H1 (cell line): ENCODE data around the gene CCDC195. TPM values are rescaled to one million over a fixed set of nuclear protein-coding genes. Genes with fewer than 3 reads are reported as not detected.

Source experiments
- CTCF ChIA-PET: fragments of 300-600 bp; sonication (Branson Sonifier 250); formaldehyde crosslinking; loops from one replicate; lab custom pipeline; 2021; ENCODE audit not compliant: partially characterized antibody; lab: Charles Lee
- POLR2A ChIA-PET: fragments of 300-600 bp; sonication (Branson Sonifier 250); formaldehyde crosslinking; loops from one replicate; lab custom pipeline; 2021; ENCODE audit warnings: inconsistent platforms; ENCODE audit not compliant: partially characterized antibody; lab: Charles Lee
- DNase-seq, 2 experiments: peaks; one replicate each; pipeline versions ENCODE4 v3.0.0 to v3.0.0-alpha.2; 2010 to 2022; ENCODE audit warnings: low spot score in 2 of 2, low read depth in 1 of 2, mixed read lengths in 1 of 2
- FAIRE-seq: peaks from 2 replicates; lab custom pipeline; 2011; peaks lifted over from hg19 to GRCh38; lab: Jason Lieb, UNC
- H2AFZ ChIP-seq: 2 replicates; pipeline ENCODE4 v1.8.1; 2012; ENCODE audit warnings: low read length, inconsistent platforms
- H2AK5ac ChIP-seq: 2 replicates; pipeline ENCODE4 v1.6.1; 2013; ENCODE audit warnings: low read depth, low read length
- H2BK120ac ChIP-seq: replicated peaks from 2 replicates; pipeline ENCODE3; 2013; ENCODE audit warnings: low read depth, low read length, inconsistent platforms
- H2BK12ac ChIP-seq: 2 replicates; pipeline ENCODE4 v1.6.1; 2013; ENCODE audit warnings: low read depth, low read length
- H2BK15ac ChIP-seq: 2 replicates; pipeline ENCODE4 v1.6.1; 2013; ENCODE audit warnings: low read length
- H2BK20ac ChIP-seq: 2 replicates; pipeline ENCODE4 v1.6.1; 2013; ENCODE audit warnings: low read length
- H2BK5ac ChIP-seq: 2 replicates; pipeline ENCODE4 v1.6.1; 2013; ENCODE audit warnings: low read depth, low read length
- H3K14ac ChIP-seq: 2 replicates; pipeline ENCODE4 v1.6.1; 2013; ENCODE audit warnings: inconsistent platforms; ENCODE audit not compliant: insufficient read length
- H3K18ac ChIP-seq: 2 replicates; pipeline ENCODE4 v1.6.1; 2013; ENCODE audit warnings: low read length; ENCODE audit errors: extremely low read depth
- H3K23ac ChIP-seq: 2 replicates; pipeline ENCODE4 v1.6.1; 2013; ENCODE audit warnings: inconsistent platforms; ENCODE audit not compliant: insufficient read length
- H3K23me2 ChIP-seq: 2 replicates; pipeline ENCODE4 v1.6.1; 2013; ENCODE audit warnings: low read depth, low read length
- H3K27ac ChIP-seq: 2 replicates; pipeline ENCODE4 v1.6.1; 2011; ENCODE audit warnings: low read depth, low read length, inconsistent platforms
- H3K27me3 ChIP-seq, 4 experiments: replicated peaks in 1 of 4; 1 replicate in 1 of 4; 2 replicates in 3 of 4; pipeline versions ENCODE4 v1.6.1 to v1.8.1; 2011 to 2013; ENCODE audit warnings: low read length in 3 of 4, mild to moderate bottlenecking in 3 of 4, inconsistent platforms in 2 of 4, mixed read lengths in 2 of 4, moderate library complexity in 1 of 4; ENCODE audit not compliant: control insufficient read depth in 3 of 4, insufficient read depth in 3 of 4; ENCODE audit errors: extremely low read depth in 1 of 4
- H3K36me3 ChIP-seq, 4 experiments: 2 replicates each; pipeline versions ENCODE4 v1.6.1 to v1.8.1; 2011 to 2013; ENCODE audit warnings: mild to moderate bottlenecking in 4 of 4, low read length in 3 of 4, moderate library complexity in 2 of 4, control low read depth in 1 of 4, inconsistent platforms in 1 of 4; ENCODE audit not compliant: insufficient read depth in 4 of 4, control insufficient read depth in 2 of 4
- H3K4ac ChIP-seq: replicated peaks from 2 replicates; pipeline ENCODE3; 2013; ENCODE audit warnings: low read length, low read depth, mixed read lengths, inconsistent platforms; ENCODE audit not compliant: insufficient read length
- H3K4me1 ChIP-seq, 4 experiments: replicated peaks in 1 of 4; 1 replicate in 1 of 4; 2 replicates in 3 of 4; pipeline versions ENCODE4 v1.6.1 to v1.8.1; 2011 to 2013; ENCODE audit warnings: low read length in 3 of 4, inconsistent platforms in 2 of 4, mixed read lengths in 1 of 4; ENCODE audit not compliant: insufficient read depth in 4 of 4, control insufficient read depth in 3 of 4
- H3K4me2 ChIP-seq, 2 experiments: 2 replicates each; pipeline versions ENCODE4 v1.6.1 to v1.8.1; 2011 to 2013; ENCODE audit warnings: low read depth in 2 of 2, low read length in 2 of 2, control low read depth in 1 of 2, inconsistent platforms in 1 of 2, mild to moderate bottlenecking in 1 of 2; ENCODE audit not compliant: insufficient read depth in 1 of 2
- H3K4me3 ChIP-seq, 4 experiments: fragments of 200-600, 300-600 bp in 1 of 4; sonication (generic), shearing (Covaris generic), sonication (Bioruptor Twin) in 1 of 4; 2 replicates each; pipeline versions ENCODE4 v1.5.1 to v1.8.1; 2011 to 2016; ENCODE audit warnings: low read length in 4 of 4, low read depth in 3 of 4, control low read depth in 2 of 4, inconsistent platforms in 2 of 4, mild to moderate bottlenecking in 2 of 4, mixed read lengths in 1 of 4, moderate library complexity in 1 of 4; ENCODE audit not compliant: insufficient read depth in 2 of 4; ENCODE audit errors: extremely low read depth in 1 of 4
- H3K56ac ChIP-seq: replicated peaks from 2 replicates; pipeline ENCODE3; 2013; ENCODE audit warnings: low read depth, mild to moderate bottlenecking, mixed read lengths, low read length, inconsistent platforms; ENCODE audit not compliant: insufficient read length
- H3K79me1 ChIP-seq: 2 replicates; pipeline ENCODE4 v1.6.1; 2013; ENCODE audit warnings: low read depth, low read length, control low read depth
- H3K79me2 ChIP-seq, 2 experiments: 2 replicates each; pipeline versions ENCODE4 v1.6.1 to v1.8.1; 2012 to 2013; ENCODE audit warnings: low read length in 2 of 2, mild to moderate bottlenecking in 2 of 2, inconsistent platforms in 1 of 2; ENCODE audit not compliant: insufficient read depth in 2 of 2, control insufficient read depth in 1 of 2
- H3K9ac ChIP-seq, 4 experiments: replicated peaks in 1 of 4; 1 replicate in 1 of 4; 2 replicates in 3 of 4; pipeline versions ENCODE4 v1.6.1 to v1.8.1; 2011 to 2013; ENCODE audit warnings: low read depth in 3 of 4, low read length in 3 of 4, control low read depth in 2 of 4, mild to moderate bottlenecking in 2 of 4, moderate library complexity in 2 of 4, inconsistent platforms in 1 of 4; ENCODE audit errors: extremely low read depth in 1 of 4
- H3K9me3 ChIP-seq, 2 experiments: 2 replicates each; pipeline versions ENCODE4 v1.6.1 to v1.8.1; 2012 to 2013; ENCODE audit warnings: mild to moderate bottlenecking in 2 of 2, moderate library complexity in 2 of 2, control low read depth in 1 of 2, inconsistent platforms in 1 of 2, low read depth in 1 of 2, low read length in 1 of 2, mixed read lengths in 1 of 2; ENCODE audit not compliant: insufficient read depth in 2 of 2
- H4K20me1 ChIP-seq, 2 experiments: replicated peaks in 1 of 2; 2 replicates each; pipeline versions ENCODE3 to v1.8.1; 2011 to 2013; ENCODE audit warnings: inconsistent platforms in 2 of 2, low read length in 2 of 2, mild to moderate bottlenecking in 1 of 2; ENCODE audit not compliant: insufficient read depth in 2 of 2, control insufficient read depth in 1 of 2
- H4K5ac ChIP-seq: 2 replicates; pipeline ENCODE4 v1.6.1; 2013; ENCODE audit warnings: low read length, low read depth, mixed read lengths, inconsistent platforms; ENCODE audit not compliant: insufficient read length
- H4K8ac ChIP-seq: 2 replicates; pipeline ENCODE4 v1.8.0; 2013; ENCODE audit warnings: mild to moderate bottlenecking, moderate library complexity, low read length, inconsistent platforms; ENCODE audit not compliant: insufficient read depth; ENCODE audit errors: extremely low read depth
- H4K91ac ChIP-seq: replicated peaks from 2 replicates; pipeline ENCODE3; 2013; ENCODE audit warnings: low read length, mixed read lengths, inconsistent platforms; ENCODE audit not compliant: insufficient read length
- CBX8 ChIP-seq: fragments of 300-800, 300-1000 bp; sonication (generic); IDR thresholded peaks from 2 replicates; pipeline ENCODE4 v1.7.1; 2016; ENCODE audit warnings: low read depth, low read length, borderline replicate concordance
- CEBPB ChIP-seq: IDR thresholded peaks from 2 replicates; pipeline ENCODE4 v1.6.1; 2012; ENCODE audit warnings: low read depth, low read length
- CTBP2 ChIP-seq: IDR thresholded peaks from 2 replicates; pipeline ENCODE4 v1.7.0; 2011; ENCODE audit warnings: borderline replicate concordance, mild to moderate bottlenecking, moderate library complexity, mixed read lengths, low read length; ENCODE audit not compliant: insufficient read depth, insufficient read length
- HDAC2 ChIP-seq, 2 experiments: fragments of 300-600 bp in 1 of 2; sonication (generic) in 1 of 2; IDR thresholded peaks; 2 replicates each; pipeline ENCODE4 v1.6.1; 2011 to 2012; ENCODE audit warnings: low read depth in 2 of 2, low read length in 2 of 2, mild to moderate bottlenecking in 2 of 2, moderate library complexity in 2 of 2, borderline replicate concordance in 1 of 2, inconsistent platforms in 1 of 2
- JUN ChIP-seq: IDR thresholded peaks from 2 replicates; pipeline ENCODE4 v1.6.1; 2011; ENCODE audit warnings: low read depth, mild to moderate bottlenecking, improper control_type of control experiment, low read length
- NANOG ChIP-seq: IDR thresholded peaks from 2 replicates; pipeline ENCODE4 v1.6.1; 2011; ENCODE audit warnings: low read length, low read depth, mild to moderate bottlenecking, inconsistent platforms; ENCODE audit not compliant: insufficient read depth, poor library complexity, severe bottlenecking
- NRF1 ChIP-seq: IDR thresholded peaks from 2 replicates; pipeline ENCODE4 v1.6.1; 2011; ENCODE audit warnings: mild to moderate bottlenecking, low read depth, low read length, improper control_type of control experiment
- SIX5 ChIP-seq: IDR thresholded peaks from 2 replicates; pipeline ENCODE4 v1.6.1; 2011; ENCODE audit warnings: mild to moderate bottlenecking, low read depth, low read length
- SP1 ChIP-seq: IDR thresholded peaks from 2 replicates; pipeline ENCODE4 v1.6.1; 2011; ENCODE audit warnings: low read depth, low read length
- WGBS, 2 experiments: shearing (Covaris generic) in 1 of 2; methylation state at CpG; one replicate each; pipeline versions ENCODE4 v1.1.6 to v1.1.7; 2013 to 2015; ENCODE audit warnings: low lambda C conversion rate in 2 of 2, mixed read lengths in 2 of 2, inconsistent platforms in 1 of 2, low coverage in 1 of 2, missing lambda C conversion rate in 1 of 2; ENCODE audit not compliant: insufficient replicate concordance in 2 of 2, insufficient coverage in 1 of 2, insufficient read length in 1 of 2; ENCODE audit errors: extremely low coverage in 1 of 2, missing lambda C conversion rate in 1 of 2; 5-methylcytosine and 5-hydroxymethylcytosine counted together
- polyA plus RNA-seq, 7 experiments: library from polyadenylated mRNA; depleted of rRNA in 3 of 7; stranded (reverse) in 5 of 7; unstranded in 2 of 7; fragments of >200 nt in 5 of 7; fragments of 200-250 nt in 2 of 7; gene quantifications; 1 replicate in 5 of 7; 2 replicates in 1 of 7; 4 replicates in 1 of 7; pipeline versions ENCODE4 v1.2.1 to v1.2.3, GENCODE V29; 2011 to 2013; ENCODE audit warnings: missing spikeins in 2 of 7, mixed read lengths in 2 of 7
- total RNA-seq: library from RNA; stranded (reverse); fragmentation: NEBNext Ultra II Directional; extraction: Animal tissue kit (Norgen Biotek cat#: 25700); gene quantifications from 2 replicates; pipeline ENCODE4 v1.2.1, GENCODE V29; 2021
- TF ChIP-seq, protein P1 (sequence below), 3 experiments: IDR thresholded peaks; 1 replicate in 2 of 3; 2 replicates in 1 of 3; pipeline versions ENCODE4 v1.5.1 to v1.6.1; 2011; ENCODE audit warnings: low read length in 3 of 3, mild to moderate bottlenecking in 3 of 3, inconsistent platforms in 2 of 3, low read depth in 1 of 3, moderate library complexity in 1 of 3; ENCODE audit not compliant: insufficient read depth in 1 of 3; ENCODE audit errors: control extremely low read depth in 1 of 3
- TF ChIP-seq, protein P2 (sequence below): IDR thresholded peaks from 2 replicates; pipeline ENCODE4 v1.6.1; 2012; ENCODE audit warnings: inconsistent platforms

The CCDC195 gene
- total and polyA plus RNA-seq, 2 of the 8 experiments (the other 6 are each of a cell fraction or from before 2014, with no cell fraction given), result not detected

GRCh38 chr2:224711381-224711780, 4.8 kb downstream of the CCDC195 start:
- H2BK12ac ChIP-seq, result no peak overlapping the region
- no peak overlapping the region for H3K18ac ChIP-seq
- H4K8ac ChIP-seq, result no peak overlapping the region
- no peak overlapping the region for H3K56ac ChIP-seq
- no peak overlapping the region for H4K91ac ChIP-seq
- POLR2A ChIA-PET, result no interaction called here
- no peak overlapping the region for H2BK5ac ChIP-seq
- 94% methylated on average over 3 of the region's 3 CpGs; no CpG with 5 or more reads in 1 of the 2 experiments for WGBS, 2 experiments
- H2BK20ac ChIP-seq, result no peak overlapping the region
- H2AK5ac ChIP-seq, result no peak overlapping the region
- H2BK15ac ChIP-seq, result no peak overlapping the region
- no peaks in the 10 kb centered on the region for H3K36me3 ChIP-seq
- DNase-seq (no peak), FAIRE-seq (no peak)
- no peaks in the 10 kb centered on the region for H3K27me3 ChIP-seq
- no peak overlapping the region for H3K27ac ChIP-seq
- H4K5ac ChIP-seq, result no peak overlapping the region
- no peaks in the 10 kb centered on the region for H3K79me1 ChIP-seq
- no peaks in the 10 kb centered on the region for H3K4me1 ChIP-seq
- no peaks in the 10 kb centered on the region for H3K9me3 ChIP-seq
- H3K23ac ChIP-seq, result no peak overlapping the region
- H4K20me1 ChIP-seq, result no peaks in the 10 kb centered on the region
- no peak overlapping the region for H3K9ac ChIP-seq
- H3K4me3 ChIP-seq, result no peak overlapping the region
- no peak overlapping the region for H2AFZ ChIP-seq
- no peaks in the 10 kb centered on the region for H3K79me2 ChIP-seq
- H3K14ac ChIP-seq, result no peak overlapping the region
- no peak overlapping the region for H3K4ac ChIP-seq
- no peak overlapping the region for H3K4me2 ChIP-seq
- no peaks in the 10 kb centered on the region for H3K23me2 ChIP-seq
- no peak overlapping the region for H2BK120ac ChIP-seq
- CTCF ChIA-PET, result no interaction called here
- no peak for TF ChIP-seq NANOG
- TF ChIP-seq SP1, result no peak
- no peak for TF ChIP-seq NRF1
- TF ChIP-seq, protein P1, sequence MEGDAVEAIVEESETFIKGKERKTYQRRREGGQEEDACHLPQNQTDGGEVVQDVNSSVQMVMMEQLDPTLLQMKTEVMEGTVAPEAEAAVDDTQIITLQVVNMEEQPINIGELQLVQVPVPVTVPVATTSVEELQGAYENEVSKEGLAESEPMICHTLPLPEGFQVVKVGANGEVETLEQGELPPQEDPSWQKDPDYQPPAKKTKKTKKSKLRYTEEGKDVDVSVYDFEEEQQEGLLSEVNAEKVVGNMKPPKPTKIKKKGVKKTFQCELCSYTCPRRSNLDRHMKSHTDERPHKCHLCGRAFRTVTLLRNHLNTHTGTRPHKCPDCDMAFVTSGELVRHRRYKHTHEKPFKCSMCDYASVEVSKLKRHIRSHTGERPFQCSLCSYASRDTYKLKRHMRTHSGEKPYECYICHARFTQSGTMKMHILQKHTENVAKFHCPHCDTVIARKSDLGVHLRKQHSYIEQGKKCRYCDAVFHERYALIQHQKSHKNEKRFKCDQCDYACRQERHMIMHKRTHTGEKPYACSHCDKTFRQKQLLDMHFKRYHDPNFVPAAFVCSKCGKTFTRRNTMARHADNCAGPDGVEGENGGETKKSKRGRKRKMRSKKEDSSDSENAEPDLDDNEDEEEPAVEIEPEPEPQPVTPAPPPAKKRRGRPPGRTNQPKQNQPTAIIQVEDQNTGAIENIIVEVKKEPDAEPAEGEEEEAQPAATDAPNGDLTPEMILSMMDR (IDR thresholded peaks at IDR 0.05; ENCODE audit: control extremely low read depth in 1 of 3, insufficient read depth in 1 of 3, low read depth in 1 of 3, low read length in 3 of 3), result no peak
- TF ChIP-seq, protein P2, sequence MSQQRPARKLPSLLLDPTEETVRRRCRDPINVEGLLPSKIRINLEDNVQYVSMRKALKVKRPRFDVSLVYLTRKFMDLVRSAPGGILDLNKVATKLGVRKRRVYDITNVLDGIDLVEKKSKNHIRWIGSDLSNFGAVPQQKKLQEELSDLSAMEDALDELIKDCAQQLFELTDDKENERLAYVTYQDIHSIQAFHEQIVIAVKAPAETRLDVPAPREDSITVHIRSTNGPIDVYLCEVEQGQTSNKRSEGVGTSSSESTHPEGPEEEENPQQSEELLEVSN, result no peak
- TF ChIP-seq SIX5, result no peak
- no peak for TF ChIP-seq HDAC2 (IDR thresholded peaks at IDR 0.05; ENCODE audit: borderline replicate concordance in 1 of 2, low read depth in 2 of 2, low read length in 2 of 2)
- TF ChIP-seq CTBP2, result no peak
- TF ChIP-seq CEBPB, result no peak
- no peak for TF ChIP-seq CBX8
- TF ChIP-seq JUN, result no peak
